Calu3 (cell line): ENCODE data around the gene TNFRSF9. TPM values are rescaled to one million over a fixed set of nuclear protein-coding genes. Genes with fewer than 3 reads are reported as not detected.

Experiments
- BruUV-seq: library from RNA; stranded (reverse); fragments of 400-500 nt; replicated peaks from 2 replicates; lab custom pipeline; 2021; lab: Mats Ljungman, UMichigan
- CTCF ChIA-PET: fragments of 300-600 bp; sonication (Branson Sonifier 250); formaldehyde crosslinking; loops from one replicate; lab custom pipeline; 2022; ENCODE audit warnings: antibody characterized with exemption; lab: Charles Lee
- DNase-seq: peaks from one replicate; pipeline ENCODE4 v3.0.0; 2022
- H3K27ac Mint-ChIP-seq: one replicate; pipeline ENCODE4 v1.8.0; 2022; ENCODE audit warnings: mixed read lengths; ENCODE audit not compliant: unreplicated experiment
- H3K27me3 Mint-ChIP-seq: one replicate; pipeline ENCODE4 v1.8.0; 2022; ENCODE audit warnings: mixed read lengths; ENCODE audit not compliant: unreplicated experiment
- H3K36me3 Mint-ChIP-seq: one replicate; pipeline ENCODE4 v1.8.0; 2022; ENCODE audit warnings: mild to moderate bottlenecking, moderate library complexity, mixed read lengths; ENCODE audit not compliant: insufficient read depth, unreplicated experiment
- H3K4me1 Mint-ChIP-seq: one replicate; pipeline ENCODE4 v1.8.0; 2022; ENCODE audit warnings: mild to moderate bottlenecking, low read depth, mixed read lengths; ENCODE audit not compliant: unreplicated experiment
- H3K4me3 Mint-ChIP-seq: one replicate; pipeline ENCODE4 v1.8.0; 2022; ENCODE audit warnings: mild to moderate bottlenecking, low read depth, moderate library complexity, mixed read lengths; ENCODE audit not compliant: unreplicated experiment
- H3K9me3 Mint-ChIP-seq: one replicate; pipeline ENCODE4 v1.8.0; 2022; ENCODE audit warnings: low read depth, mixed read lengths; ENCODE audit not compliant: unreplicated experiment
- intact Hi-C: fragments of 100-400 bp; cut with micrococcal nuclease; formaldehyde crosslinking; loops from one replicate; pipeline ENCODE4 v1.10.0; 2022; ENCODE audit not compliant: unreplicated experiment
- total RNA-seq: library from RNA; stranded (reverse); gene quantifications from 2 replicates; pipeline ENCODE4 v1.2.3, GENCODE V29; 2022
- TF ChIP-seq, protein P1 (sequence below): fragments of 200-600 bp; IDR thresholded peaks from one replicate; pipeline ENCODE4 v1.8.0; 2022; ENCODE audit warnings: antibody characterized with exemption; ENCODE audit not compliant: unreplicated experiment

Gene TNFRSF9
- total RNA-seq, 1 experiment from 2014 or later = 0.42 TPM

DNA sequence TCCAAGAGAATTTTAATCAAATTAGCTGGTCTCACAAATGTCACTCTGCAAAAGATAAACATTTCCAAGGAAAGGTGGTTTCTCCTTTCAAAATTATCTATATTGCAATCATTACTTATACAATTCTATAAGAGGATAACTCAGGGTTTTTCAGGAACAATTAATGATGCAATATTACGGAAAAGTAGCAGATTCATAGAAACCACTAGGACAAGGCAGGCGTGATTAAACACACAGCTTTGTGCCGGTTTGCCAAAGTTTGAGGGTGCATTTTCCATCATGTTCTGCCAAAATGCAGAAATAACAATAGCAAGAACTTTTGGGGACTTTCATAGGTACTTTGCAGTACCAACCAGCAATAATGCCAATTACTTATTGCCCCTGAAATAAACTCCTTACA, 605 bp downstream of the TNFRSF9 start:
- Mint-ChIP-seq H3K27me3 (peaks cover 30% of the 10 kb centered on the region), H3K36me3 (no peaks in the 10 kb centered on the region), H3K27ac (no peak overlapping the region), H3K4me3 (no peak overlapping the region), H3K4me1 (peaks cover 24% of the 10 kb centered on the region), H3K9me3 (no peaks in the 10 kb centered on the region)
- TF ChIP-seq, protein P1, sequence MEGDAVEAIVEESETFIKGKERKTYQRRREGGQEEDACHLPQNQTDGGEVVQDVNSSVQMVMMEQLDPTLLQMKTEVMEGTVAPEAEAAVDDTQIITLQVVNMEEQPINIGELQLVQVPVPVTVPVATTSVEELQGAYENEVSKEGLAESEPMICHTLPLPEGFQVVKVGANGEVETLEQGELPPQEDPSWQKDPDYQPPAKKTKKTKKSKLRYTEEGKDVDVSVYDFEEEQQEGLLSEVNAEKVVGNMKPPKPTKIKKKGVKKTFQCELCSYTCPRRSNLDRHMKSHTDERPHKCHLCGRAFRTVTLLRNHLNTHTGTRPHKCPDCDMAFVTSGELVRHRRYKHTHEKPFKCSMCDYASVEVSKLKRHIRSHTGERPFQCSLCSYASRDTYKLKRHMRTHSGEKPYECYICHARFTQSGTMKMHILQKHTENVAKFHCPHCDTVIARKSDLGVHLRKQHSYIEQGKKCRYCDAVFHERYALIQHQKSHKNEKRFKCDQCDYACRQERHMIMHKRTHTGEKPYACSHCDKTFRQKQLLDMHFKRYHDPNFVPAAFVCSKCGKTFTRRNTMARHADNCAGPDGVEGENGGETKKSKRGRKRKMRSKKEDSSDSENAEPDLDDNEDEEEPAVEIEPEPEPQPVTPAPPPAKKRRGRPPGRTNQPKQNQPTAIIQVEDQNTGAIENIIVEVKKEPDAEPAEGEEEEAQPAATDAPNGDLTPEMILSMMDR = no peak
- intact Hi-C loops = no loop called here
- DNase-seq = no peak
- CTCF ChIA-PET = interaction anchor here (0.6 kb wide), 2 partner anchors 19 to 271 kb away, joined by 3 read pairs; no protein-coding TSS in a partner anchor
- BruUV-seq = TSS peak; percentile 29

DNA sequence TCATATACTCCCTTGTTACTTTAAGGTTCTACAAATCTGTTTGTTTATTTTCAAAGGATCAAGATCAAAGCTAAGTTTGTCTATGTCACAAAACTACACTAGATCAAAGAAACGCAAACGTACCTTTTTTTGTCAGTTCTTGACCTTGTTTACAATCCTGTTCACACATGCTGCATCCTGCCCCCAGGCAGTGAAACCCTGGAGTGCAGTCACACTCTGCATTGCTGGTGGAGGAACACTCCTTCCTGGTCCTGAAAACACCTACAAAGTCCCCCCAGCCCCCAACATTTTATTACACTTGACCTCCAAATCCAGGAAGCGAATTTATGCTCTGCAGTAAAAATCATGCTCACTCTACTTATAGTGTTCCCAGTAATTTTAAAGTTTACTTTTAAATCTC, 2.6 kb downstream of the TNFRSF9 start:
- Mint-ChIP-seq H3K9me3 (no peaks in the 10 kb centered on the region), H3K27ac (no peak overlapping the region), H3K36me3 (no peaks in the 10 kb centered on the region), H3K4me1 (peaks cover 24% of the 10 kb centered on the region), H3K4me3 (no peak overlapping the region), H3K27me3 (peaks cover 26% of the 10 kb centered on the region)
- TF ChIP-seq, protein P1 = no peak
- DNase-seq = no peak
- CTCF ChIA-PET = no interaction called here
- intact Hi-C loops = no loop called here
- no TSS peak for BruUV-seq

DNA sequence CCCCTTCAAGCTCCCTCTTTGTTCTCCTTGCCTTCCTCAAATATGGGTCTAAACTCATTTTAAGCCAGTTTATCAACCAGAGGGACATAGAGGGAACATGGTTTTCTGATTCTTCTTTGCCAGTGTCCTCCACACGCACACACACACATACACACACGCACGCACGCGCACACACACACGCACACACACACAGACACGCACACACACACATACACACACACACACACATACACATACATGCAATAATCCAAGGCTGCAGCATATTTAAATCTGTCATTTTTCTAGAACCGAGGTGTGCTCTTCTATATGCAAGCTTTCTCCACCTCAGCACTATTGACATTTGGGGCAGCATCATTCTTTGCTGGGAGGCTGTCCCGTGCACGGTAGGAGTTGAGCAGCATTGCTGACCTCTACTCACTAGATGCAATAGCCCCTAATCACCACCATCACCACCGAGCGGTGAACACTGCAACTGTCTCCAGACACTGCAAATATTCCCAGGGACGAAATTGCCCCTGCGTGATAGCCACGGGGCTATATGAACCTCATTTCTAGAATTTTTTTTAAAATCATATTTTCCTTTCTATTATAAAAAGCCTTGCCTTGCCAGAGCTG, 8.0 kb downstream of the TNFRSF9 start:
- H3K27ac Mint-ChIP-seq = no peak overlapping the region
- no peak overlapping the region for H3K4me3 Mint-ChIP-seq
- TF ChIP-seq, protein P1 = no peak
- CTCF ChIA-PET = no interaction called here
- H3K27me3 Mint-ChIP-seq = no peaks in the 10 kb centered on the region
- no TSS peak for BruUV-seq
- no peak for DNase-seq
- no peaks in the 10 kb centered on the region for H3K9me3 Mint-ChIP-seq
- intact Hi-C loops = no loop called here
- no peaks in the 10 kb centered on the region for H3K36me3 Mint-ChIP-seq
- H3K4me1 Mint-ChIP-seq = no peaks in the 10 kb centered on the region

DNA sequence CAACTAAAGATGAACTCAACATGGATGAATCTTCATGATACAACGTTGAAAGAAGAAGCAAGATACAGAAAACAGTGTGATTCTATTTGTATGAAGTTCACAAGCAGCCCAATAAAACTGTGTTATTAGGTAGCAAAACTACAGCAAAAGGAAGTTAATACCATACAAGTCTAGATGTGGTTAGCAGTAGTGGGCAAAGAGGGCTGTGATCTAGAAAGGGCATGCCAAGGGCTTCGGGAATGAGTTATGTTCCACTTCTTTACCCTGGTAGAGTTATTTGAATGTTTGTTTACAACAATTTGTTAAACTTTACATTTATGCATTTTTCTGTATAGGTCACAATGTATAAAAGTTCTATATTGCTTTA, 9.2 kb downstream of the TNFRSF9 start:
- Mint-ChIP-seq H3K27ac (no peak overlapping the region), H3K36me3 (no peaks in the 10 kb centered on the region), H3K9me3 (no peaks in the 10 kb centered on the region), H3K4me3 (no peak overlapping the region), H3K27me3 (peaks cover 7% of the 10 kb centered on the region), H3K4me1 (no peaks in the 10 kb centered on the region)
- intact Hi-C loops = no loop called here
- TF ChIP-seq, protein P1 = no peak
- DNase-seq = no peak
- BruUV-seq = no TSS peak
- CTCF ChIA-PET = interaction anchor here (0.6 kb wide), 1 partner anchor 200 kb away, joined by 5 read pairs; no protein-coding TSS in a partner anchor
